ENCODE results near the gene DNER.
"Not testable (repeated sequence)": the region's sequence is repeated elsewhere in the genome, so short reads cannot be mapped to it uniquely, and the experiment has no call there.

The DNER gene

DNA sequence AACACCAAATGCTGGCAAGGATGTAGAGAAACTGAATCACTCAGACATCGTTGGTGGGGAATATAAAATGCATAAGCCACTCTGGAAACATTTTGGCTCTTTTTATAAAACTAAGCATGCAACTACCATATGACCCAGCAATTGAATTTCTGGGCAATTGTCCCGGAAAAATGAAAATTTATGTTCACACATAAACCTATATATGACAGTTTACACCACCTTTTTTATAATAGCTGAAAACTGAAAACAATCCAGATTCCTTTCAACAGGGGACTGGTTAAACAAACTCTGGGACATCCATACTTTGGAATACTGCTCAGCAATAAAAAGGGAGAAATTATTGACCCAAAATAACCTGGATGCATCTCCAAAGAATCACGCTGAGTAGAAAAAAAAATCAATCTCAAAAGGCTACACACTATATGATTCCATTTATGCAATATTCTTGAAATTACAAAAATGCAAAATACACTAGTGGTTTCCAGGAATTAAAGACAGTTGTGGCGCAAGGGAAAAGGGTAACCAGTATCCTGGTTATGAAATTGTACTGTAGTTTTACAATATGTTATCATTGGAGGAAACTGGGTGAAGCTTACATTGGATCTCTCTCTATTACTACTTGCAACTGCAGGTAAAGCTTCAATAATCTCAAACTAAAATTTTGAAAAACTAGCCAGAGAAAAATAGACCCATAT lies 313.0 kb downstream of the DNER start:
- no peak for DNase-seq (ENCODE audit: low spot score)

DNA sequence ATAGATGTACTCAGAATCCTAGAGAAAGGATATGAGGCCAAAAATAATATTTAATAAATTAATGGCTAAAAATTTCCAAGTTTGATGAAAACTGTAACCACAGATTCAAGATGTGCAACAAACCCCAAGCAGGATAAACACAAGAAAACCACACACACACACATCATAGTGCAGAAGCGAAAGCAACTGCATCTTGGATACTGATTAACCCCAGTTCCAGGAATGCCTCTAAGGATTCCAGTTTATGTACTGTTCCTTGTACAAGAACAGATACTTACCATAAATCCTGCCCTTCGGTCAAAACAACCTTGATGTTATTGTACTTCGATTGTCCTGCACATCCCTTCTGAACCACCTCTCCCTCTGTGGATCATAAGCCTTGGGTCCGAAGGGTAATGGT lies 320.4 kb downstream of the DNER start:
- DNase-seq (ENCODE audit: low spot score), result no peak

DNA sequence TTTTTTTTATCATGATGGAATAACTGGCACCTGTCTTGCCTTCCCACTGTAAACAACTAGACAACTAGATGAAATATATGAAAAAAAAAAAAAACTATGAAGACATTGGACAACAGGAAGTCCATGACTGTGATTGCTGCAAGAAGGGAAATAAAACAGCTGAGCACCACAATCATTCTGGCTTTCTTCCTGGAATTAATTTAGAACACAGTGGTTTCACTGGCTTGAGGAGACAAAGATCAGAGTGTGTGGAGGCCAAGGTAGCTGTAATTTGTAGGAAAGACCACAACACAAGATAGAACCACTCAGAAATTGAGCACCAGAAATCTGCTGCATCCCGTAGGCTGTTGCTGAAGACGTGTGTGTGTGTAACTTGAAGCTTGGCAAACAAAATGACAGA lies 322.2 kb downstream of the DNER start:
- no peak for DNase-seq (ENCODE audit: low spot score)

DNA sequence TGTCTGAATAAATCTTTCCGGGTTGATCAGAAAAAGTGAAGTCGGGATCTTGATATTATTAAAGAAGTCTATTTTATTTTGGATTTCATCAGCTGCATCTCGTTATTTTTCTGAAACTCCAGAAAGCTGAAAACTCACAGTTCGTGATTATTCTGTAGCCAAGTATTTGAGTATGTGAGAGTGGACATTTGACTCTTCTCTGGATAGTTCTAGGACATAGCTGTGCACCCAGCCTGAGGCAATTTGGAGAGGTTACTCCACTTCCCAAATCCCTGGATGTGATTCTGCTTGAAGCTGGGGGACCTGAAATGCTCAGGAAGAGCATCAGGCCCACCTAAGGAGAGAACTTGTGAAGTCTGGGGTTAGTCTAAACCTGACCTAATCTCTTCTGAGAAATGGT lies 325.6 kb downstream of the DNER start:
- no peak for DNase-seq (ENCODE audit: low spot score)

DNA sequence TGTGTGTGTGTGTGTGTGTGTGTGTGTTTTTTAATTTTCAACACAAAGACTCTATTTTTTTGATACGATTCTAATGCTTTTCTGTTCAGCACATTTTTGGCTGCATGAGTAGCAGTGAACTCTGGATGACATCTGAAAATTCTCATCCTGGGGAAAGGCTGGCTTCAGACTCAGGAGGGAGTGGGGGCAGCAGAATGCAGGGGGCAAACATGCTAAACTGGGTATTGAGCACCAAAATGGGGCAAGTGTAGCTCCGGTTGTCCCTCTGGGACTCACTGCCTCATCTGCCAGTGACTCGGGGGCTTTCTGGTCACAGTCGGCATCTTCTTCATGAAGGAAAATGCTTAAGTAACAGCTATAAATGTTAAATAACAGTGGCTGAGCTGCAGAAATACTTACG lies 326.5 kb downstream of the DNER start:
- no peak for DNase-seq (ENCODE audit: low spot score)

DNA sequence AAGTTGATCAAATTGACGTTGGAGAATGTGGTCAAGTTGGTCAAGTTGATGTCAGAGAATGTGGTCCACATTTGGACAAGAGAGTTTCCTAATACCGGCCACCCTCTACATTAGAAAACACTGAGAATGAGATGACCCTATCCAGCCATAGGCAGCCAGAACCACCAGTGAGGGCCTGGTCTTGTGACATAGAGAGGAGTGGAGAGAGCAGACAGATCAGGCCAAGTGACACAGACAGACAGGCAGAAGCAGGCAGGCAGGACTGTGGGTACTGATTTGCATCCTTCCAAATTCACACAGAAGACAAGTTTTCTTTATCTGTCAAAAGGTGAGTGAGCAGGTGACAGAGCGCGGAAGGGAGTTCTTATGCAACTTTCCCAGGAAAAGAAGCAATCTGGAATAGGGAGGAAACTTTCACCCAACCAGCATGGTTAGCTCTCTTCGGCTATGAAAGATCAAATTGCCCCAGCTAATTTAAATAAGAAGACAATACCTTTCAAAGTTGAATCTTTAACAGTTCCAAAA lies 334.2 kb downstream of the DNER start:
- DNase-seq (ENCODE audit: low spot score), result no peak

DNA sequence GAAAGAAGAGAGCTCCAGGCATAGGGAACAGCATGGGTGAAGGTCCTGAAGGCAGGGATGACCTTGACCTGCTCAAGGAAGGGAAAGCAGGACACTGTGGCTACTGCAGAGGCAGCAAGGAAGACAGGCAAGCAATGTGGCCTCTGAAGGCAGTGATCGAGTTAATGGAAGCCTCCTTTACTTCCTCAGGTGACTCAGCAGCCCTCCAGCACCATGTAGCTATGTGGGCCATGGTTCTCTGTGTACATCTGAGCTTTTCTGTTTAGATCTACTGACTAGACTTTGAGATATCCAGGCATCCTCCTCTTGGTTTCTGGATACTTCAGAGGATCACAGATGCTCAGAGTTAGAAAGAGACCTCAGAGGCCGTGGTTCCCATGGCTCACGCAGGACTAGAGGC lies 336.0 kb downstream of the DNER start:
- DNase-seq (ENCODE audit: low spot score), result no peak

DNA sequence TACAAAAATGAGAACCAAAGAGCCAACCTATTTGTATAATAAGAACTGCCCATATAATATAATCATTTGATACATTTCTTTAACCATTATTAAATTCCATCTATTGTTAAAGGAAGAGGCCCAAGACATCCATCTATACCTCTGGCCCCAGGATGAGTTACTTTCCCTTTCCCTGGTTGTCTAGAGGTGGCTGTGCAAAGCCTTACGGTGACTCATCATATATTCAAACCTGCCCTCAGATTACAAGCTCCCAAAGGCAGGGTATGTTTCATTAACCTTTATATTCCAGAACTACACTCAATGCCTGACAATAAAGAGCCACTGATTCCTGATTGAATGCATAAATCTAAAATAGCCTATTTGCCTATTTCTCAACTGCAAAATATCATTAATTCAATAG lies 337.5 kb downstream of the DNER start:
- no peak for DNase-seq (ENCODE audit: low spot score)

DNA sequence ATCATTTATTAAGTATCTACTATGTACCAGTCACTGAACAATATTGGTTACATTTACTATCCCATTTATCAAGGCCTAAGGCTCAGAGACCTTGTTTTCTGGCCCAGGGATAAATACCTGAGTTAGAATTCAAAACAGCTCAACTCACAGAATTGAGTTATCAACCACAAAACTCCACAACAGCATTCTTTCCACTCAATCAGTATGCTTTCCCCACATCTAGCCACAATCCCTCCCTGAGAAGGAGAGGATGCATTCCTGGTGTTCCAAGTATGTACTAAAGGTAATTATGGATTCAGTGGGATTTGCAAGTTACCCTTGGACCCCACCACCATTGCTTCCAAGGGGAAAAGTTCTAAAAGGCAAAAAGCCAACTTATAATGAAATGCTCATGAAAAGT lies 339.1 kb downstream of the DNER start:
- no peak for DNase-seq (ENCODE audit: low spot score)

DNA sequence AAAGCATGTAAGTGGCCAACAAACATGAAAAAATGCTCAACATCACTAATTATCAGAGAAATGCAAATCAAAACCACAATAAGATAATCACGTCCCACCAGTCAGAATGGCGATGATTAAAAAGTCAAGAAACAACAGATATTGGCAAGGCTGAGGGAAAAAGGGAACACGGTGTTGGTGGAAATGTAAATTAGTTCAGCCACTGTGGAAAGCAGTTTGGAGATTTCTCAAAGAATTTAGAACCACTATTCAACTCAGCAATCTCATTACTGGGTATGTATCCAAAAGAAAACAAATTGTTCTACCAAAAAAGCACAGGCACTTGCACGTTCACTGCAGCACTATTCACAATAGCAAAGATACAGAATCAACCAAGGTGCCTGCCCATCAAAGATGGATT lies 341.0 kb downstream of the DNER start:
- DNase-seq (ENCODE audit: low spot score), result not testable (repeated sequence)

DNA sequence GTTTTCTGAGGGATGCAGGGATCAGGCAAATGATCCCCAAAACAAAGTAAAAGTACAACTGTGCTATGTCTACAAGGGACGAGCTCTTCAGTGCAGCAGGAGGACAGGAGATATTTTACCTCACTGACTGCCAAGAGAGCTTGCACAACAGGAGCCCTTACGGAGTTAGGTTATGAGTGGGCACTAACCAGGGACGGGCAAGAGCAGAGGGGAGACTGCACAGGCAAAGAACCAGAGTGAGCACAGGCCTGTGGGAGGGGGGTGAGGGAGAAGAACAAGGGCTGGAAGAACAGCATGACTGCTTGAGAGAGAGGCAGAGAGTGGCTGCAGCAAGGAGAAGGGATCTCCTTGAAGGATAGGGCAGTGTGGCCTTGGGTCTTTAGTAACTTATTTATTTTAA lies 342.1 kb downstream of the DNER start:
- no peak for DNase-seq (ENCODE audit: low spot score)

DNA sequence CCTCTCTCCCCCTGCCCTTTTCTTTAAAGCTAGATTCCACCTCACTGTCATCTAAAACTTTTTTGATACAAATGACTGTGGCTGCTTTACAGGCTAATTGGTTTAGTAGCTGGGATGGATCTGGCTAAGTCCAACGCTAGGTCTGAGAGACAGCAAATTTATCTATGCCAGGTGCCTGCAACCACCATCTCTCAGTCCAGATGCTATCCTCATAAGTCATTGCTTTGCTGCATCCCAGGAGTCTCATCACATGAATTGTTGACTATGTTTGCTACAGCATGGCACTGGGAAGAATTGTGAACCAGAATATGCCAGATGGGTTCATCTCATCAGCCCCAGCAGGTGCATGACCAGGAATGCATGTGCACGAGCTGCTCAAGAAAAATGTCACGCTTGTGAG lies 343.3 kb downstream of the DNER start:
- DNase-seq (ENCODE audit: low spot score), result no peak

DNA sequence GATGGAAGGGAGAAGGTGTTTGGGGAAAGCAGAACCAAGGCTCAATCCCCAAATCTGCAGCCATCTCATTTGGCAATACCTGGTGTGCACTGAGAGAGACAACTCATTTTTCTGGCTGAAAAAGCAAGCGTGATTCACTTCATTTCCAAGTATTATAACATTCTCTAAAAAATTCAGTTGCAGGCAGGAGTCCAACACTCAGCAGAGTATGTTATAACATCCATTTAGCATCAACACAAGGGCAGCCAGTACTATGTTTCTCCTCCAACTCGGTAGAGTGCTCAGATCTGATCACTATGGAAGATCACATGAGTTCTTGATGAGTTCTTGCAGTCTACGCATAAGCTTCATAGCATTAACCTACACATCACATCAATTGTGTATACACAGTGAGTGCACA lies 343.8 kb downstream of the DNER start:
- DNase-seq (ENCODE audit: low spot score), result no peak

DNA sequence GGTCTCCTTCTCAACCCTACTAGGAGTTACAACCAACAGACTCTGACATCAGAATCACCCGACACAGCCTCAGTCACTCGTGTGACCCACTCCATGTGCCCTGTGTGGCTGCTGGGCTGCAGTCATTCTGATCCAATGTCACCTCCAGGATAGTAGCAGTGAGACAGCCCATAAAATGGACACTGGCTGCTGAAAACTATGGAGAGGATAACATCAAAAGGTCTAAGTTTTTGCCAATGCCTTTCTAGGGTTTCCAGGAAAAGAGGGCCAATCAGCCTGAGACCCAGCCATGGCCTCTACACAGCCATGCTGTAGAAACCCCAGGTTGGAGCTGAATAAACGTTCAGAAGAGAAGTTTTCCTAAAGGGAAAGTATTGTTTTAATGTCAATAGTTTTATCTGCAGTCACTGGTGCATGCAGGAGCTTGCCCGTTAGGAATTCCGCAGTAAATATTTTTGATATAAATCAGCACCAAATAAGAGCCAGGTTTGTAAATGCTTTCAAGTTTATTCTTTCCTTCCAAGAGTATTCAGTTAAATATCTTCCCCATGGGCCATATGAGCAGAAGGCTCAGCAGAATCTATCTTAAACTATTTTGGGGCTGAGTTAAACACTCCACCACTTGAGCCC lies 351.1 kb downstream of the DNER start:
- DNase-seq (ENCODE audit: low spot score), result no peak

DNA sequence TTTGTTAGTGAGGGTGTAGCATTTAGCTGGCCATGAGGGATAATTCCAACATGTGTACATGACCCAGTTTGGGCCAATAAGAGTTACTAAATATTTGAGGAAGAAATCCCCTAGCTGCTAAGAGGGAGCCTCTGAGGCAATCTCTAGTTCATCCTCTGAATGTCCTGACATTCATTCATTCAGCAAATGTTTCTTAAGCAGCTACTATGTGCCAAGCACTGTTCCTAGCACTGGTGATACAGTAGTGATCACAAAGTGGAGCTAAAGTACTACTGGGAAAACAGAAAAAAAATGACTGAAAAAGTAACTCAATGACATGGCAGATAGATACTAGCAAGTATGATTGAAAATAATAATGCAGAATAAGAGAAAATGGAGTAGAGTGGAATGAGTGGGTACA lies 363.5 kb downstream of the DNER start:
- no peak for DNase-seq (ENCODE audit: low spot score)

DNA sequence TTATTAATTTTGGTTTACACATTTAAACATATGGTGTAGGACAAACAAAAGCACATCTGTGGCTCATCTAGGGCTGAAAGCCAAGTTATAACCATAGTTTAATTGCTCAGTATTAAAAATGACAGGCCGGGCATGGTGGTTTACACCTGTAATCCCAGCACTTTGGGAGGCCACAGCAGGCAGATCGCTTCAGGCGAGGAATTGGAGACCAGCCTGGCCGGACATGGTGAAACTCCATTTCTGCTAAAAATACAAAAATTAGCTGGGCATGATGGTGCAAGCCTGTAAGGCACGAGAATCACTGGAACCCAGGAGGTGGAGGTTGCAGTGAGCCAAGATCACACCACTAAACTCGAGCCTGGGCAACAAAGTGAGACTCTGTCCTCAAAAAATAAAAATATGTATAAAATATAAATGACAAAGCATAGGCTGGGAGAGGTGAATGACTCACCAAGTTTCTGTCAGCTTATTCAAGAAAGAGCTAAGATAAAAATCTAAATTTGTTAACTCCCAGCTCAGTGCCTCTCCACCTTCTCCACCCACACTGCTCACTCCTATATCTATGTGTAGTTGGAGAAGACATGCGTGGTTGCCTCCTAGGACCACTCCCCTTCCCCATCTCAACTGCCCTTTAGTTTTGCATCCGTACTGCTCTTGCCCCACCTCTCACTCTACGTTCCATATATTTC lies 364.1 kb downstream of the DNER start:
- DNase-seq (ENCODE audit: low spot score), result no peak

DNA sequence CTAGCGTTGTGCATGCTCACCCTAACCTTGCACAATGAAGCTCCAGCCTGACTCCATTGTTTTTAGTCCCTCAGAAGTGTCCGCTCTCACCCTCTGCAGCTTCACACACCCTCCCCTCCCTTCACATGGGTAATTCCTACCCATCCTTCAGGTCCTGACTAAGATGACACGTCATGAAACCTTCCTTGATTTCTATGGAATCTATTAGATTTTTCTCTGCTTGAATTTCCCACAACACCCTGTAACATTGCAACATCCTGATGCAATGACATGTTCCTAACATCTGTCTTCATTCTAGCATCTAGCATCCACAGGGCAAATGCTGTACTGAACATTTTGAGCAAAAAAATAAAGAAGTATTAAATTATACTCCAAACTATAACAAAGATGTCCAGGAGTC lies 366.2 kb downstream of the DNER start:
- DNase-seq (ENCODE audit: low spot score), result no peak

DNA sequence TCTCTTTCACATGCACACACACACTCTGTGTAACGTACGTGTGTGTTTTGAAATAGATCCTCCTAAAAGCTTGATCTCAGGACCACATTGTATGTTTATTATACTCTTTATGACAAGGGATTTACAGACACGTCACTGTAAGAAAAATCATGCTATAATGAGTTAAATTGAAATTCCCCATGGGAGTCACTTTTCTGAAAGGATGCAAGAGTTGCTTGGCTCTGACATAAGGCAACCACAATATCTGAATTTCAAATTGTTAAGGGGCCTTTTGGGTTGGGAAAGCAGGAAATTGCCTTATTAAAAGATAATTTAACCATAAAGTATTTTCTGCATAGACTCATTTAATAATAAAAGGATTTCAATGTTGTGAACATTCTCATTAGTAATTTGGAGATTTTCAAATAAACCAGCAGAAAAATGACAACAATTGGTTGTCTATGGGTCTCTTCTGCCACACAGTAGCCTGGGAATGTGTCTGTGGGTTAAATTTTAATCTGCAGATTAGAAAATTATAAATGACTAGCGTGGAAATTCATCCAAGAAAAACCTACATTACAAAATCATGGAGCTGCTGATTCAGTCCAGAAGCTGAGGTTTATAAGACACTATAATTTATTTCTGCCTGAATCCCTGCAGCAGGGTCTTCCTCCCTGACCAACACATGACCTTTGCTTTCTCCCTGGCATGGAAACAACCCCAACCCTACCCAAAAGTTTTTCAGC lies 367.4 kb downstream of the DNER start:
- no peak for DNase-seq (ENCODE audit: low spot score)

DNA sequence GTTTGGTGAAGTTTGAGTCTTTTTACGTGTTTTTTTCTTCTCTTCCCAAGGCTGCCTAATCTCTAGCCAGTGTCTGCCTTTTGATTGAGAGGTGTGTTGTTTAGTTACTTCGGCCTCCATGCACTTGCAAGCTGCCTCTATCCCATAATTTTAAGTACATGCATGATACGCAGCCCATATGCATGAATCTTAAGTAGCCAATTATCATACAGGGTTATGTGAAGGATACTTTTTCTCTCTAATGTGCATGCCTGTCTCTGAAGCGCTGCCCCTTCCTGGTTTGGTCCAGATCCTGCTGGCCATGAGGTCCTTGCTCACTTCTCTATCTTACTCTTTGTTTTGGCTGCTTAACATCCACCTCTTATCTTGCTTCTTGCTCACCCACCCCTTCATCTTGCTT lies 369.4 kb downstream of the DNER start:
- no peak for DNase-seq (ENCODE audit: low spot score)

DNA sequence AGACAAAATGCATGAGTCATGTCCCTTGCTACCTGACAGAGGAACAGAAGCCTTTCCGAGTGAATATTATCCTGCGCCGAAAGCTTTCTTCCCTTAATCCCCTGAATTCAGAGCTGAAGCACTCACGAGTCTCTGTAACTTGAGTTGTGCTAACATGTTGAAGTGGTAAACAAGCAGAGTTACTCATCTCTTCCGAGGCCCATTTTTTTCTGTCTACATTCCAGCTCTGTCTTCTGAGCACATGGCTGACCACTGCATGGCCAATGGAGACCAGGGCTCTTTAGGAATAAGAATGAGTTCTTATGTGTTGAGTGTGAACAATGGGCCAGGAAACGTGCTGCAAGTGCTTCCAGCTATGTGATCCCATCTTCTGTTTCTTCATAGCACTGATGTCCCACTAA lies 370.2 kb downstream of the DNER start:
- no peak for DNase-seq (ENCODE audit: low spot score)

DNA sequence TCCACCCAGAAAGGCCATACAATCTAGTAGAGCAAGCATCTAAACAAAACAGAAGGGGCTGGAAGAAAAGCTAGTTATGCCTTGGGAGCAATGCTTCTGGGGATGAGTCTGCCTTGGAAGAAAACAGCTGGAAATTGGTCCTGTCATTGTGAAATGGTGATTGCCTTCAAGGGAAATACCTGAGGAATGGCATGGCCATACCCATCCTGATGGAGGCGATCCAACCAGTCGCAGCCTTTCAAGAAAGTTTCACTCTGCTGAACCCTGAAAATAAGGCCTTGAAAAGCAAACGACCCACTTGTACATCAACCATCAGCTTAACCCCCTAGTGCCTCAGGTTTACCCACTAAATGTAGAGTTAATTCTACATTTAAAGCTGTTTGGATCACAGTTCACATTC lies 370.7 kb downstream of the DNER start:
- DNase-seq (ENCODE audit: low spot score), result no peak

DNA sequence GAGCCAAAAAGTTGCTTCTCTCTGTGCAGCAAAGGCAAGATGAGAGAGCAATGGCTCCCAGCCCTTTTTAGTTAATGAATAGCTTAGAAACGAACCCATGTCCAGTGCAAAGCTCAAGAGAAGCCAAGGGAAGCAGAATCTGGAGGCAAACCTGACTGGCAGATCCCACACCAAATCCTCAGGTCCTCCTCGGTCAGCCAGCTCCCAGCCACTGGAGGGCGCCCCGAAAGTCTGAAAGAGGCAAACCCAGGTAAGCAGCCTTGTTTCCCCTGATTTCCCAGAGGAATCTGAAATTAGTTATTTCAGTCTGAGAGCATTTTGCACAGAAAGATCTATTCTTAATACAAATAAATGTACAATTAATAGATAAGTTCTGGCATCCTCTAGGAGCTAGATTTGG lies 372.0 kb downstream of the DNER start:
- DNase-seq (ENCODE audit: low spot score), result no peak

Measured in RKO (cell line).